GM13976 (cell line): ENCODE data around the gene TAS2R50.
"Not testable (repeated sequence)": the region's sequence is repeated elsewhere in the genome, so short reads cannot be mapped to it uniquely, and the experiment has no call there.

Experiments
- DNase-seq: peaks from one replicate; pipeline ENCODE4 v3.0.0; 2012; ENCODE audit warnings: low spot score
- in situ Hi-C: fragments of 300-500 bp; cut with MboI; formaldehyde crosslinking; loops from one replicate; pipeline ENCODE4 v1.12.0; 2022; ENCODE audit warnings: low sequenced_read_pairs, mixed read lengths, inconsistent platforms; ENCODE audit not compliant: unreplicated experiment
- TF ChIP-seq, protein P1 (sequence below): IDR thresholded peaks from 2 replicates; pipeline ENCODE4 v1.5.1; 2012; ENCODE audit warnings: borderline replicate concordance, mild to moderate bottlenecking; ENCODE audit not compliant: insufficient read depth; ENCODE audit errors: extremely low read depth, missing control alignments, control extremely low read depth

TAS2R50 gene, protein sequence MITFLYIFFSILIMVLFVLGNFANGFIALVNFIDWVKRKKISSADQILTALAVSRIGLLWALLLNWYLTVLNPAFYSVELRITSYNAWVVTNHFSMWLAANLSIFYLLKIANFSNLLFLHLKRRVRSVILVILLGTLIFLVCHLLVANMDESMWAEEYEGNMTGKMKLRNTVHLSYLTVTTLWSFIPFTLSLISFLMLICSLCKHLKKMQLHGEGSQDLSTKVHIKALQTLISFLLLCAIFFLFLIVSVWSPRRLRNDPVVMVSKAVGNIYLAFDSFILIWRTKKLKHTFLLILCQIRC

GRCh38 chr12:10986812-10987211 lies at the start of gene TAS2R50:
Gene TAS2R50, minus strand, starts transcription at chr12:10986912. Its CDS starts 52 bp downstream, at chr12:10986860.
- TF ChIP-seq, protein P1, sequence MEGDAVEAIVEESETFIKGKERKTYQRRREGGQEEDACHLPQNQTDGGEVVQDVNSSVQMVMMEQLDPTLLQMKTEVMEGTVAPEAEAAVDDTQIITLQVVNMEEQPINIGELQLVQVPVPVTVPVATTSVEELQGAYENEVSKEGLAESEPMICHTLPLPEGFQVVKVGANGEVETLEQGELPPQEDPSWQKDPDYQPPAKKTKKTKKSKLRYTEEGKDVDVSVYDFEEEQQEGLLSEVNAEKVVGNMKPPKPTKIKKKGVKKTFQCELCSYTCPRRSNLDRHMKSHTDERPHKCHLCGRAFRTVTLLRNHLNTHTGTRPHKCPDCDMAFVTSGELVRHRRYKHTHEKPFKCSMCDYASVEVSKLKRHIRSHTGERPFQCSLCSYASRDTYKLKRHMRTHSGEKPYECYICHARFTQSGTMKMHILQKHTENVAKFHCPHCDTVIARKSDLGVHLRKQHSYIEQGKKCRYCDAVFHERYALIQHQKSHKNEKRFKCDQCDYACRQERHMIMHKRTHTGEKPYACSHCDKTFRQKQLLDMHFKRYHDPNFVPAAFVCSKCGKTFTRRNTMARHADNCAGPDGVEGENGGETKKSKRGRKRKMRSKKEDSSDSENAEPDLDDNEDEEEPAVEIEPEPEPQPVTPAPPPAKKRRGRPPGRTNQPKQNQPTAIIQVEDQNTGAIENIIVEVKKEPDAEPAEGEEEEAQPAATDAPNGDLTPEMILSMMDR: no peak
- no peak for DNase-seq

GRCh38 chr12:11033959-11034358 lies 47.2 kb upstream of the TAS2R50 start:
- DNase-seq, in situ Hi-C loops: not testable (repeated sequence)

More at GRCh38 chr12:10986812-10987211, at the start of gene TAS2R50:
- in situ Hi-C loops: no loop called here

GRCh38 chr12:11031307-11031706 lies 44.6 kb upstream of the TAS2R50 start, which contains the start of gene TAS2R31:
Gene TAS2R31, minus strand, starts transcription at chr12:11031407. Its CDS starts 72 bp downstream, at chr12:11031335.
- in situ Hi-C loops: no loop called here
- DNase-seq: no peak
- TF ChIP-seq, protein P1: no peak

DNA sequence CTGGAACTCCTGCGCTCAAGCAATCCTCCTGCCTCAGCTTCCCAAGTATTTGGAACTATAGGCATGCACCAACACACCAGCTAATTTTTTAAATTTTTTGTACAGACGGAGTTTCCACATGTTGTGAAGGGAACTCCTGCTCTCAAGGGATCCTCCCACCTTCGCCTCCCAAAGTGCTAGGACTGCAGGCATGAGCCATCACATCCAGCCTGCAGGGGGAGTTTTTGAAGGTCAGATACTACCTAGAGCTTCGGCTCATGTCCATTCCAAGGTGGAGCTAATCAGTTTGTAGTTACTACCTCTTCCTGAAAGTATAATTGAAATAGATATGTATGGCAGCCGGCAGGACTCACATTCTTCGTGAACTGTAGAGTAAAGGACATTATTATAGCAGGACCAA lies 39.4 kb upstream of the TAS2R50 start:
- TF ChIP-seq, protein P1: no peak
- no peak for DNase-seq
- in situ Hi-C loops: no loop called here

GRCh38 chr12:11023387-11023786 lies 36.7 kb upstream of the TAS2R50 start:
- TF ChIP-seq, protein P1: no peak
- DNase-seq: no peak
- in situ Hi-C loops: no loop called here

- no peak for DNase-seq
- TF ChIP-seq, protein P1: no peak
- in situ Hi-C loops: no loop called here
Measured at GRCh38 chr12:11022520-11022919, 35.8 kb upstream of the TAS2R50 start, which contains the start of gene TAS2R19. Gene TAS2R19, minus strand, starts transcription at chr12:11022620. Its CDS starts 49 bp downstream, at chr12:11022571.

DNA sequence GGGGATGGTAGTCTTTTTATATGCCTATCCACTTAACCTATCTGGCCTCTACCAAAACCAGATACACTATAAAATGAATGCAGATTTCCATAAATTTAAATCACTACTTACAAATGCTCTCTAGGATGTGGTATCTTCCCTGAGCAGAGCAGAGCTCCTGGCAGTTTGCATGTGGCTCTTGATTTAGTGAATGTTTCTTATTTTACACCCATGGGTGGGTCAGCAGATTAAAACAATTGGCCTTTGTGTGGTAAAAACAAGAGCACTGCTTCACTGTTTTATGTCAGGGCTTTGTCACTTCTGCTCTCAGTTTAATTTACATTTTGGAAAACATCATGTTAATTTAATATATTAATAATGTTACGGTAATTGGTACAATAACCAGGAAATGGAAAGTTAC lies 30.2 kb upstream of the TAS2R50 start:
- DNase-seq: no peak
- TF ChIP-seq, protein P1: no peak
- in situ Hi-C loops: no loop called here
